Common myeloid progenitor, CD34-positive (primary cell): ENCODE results near the gene UBR7.
A peak's percentile ranks its signal among the peaks of the same experiment; 100 is the strongest.
"Not testable (repeated sequence)": the region's sequence is repeated elsewhere in the genome, so short reads cannot be mapped to it uniquely, and the experiment has no call there.

Experiments used
- CTCF ChIA-PET: fragments of 350-600 bp; sonication (Branson Sonifier 250); formaldehyde crosslinking; loops from one replicate; lab custom pipeline; 2021; ENCODE audit warnings: antibody characterized with exemption; lab: Charles Lee
- POLR2A ChIA-PET: fragments of 350-600 bp; sonication (Branson Sonifier 250); formaldehyde crosslinking; loops from one replicate; lab custom pipeline; 2021; ENCODE audit warnings: antibody characterized with exemption; lab: Charles Lee
- DNase-seq, 3 donors: peaks; one replicate each; pipeline versions ENCODE4 v3.0.0 to v3.0.0-alpha.2; 2013
- H3K27ac ChIP-seq, 2 experiments: 1 replicate in 1 of 2; 2 replicates in 1 of 2; pipeline ENCODE4 v1.7.0; 2013; ENCODE audit warnings: inconsistent platforms in 2 of 2, low read length in 2 of 2, mild to moderate bottlenecking in 2 of 2, low read depth in 1 of 2, moderate library complexity in 1 of 2; ENCODE audit not compliant: severe bottlenecking in 2 of 2, insufficient read depth in 1 of 2, poor library complexity in 1 of 2
- H3K27me3 ChIP-seq, 5 experiments: replicated peaks in 2 of 5; 1 replicate in 3 of 5; 2 replicates in 2 of 5; pipeline versions ENCODE4 v1.6.1 to v1.7.0; 2013; ENCODE audit warnings: low read length in 4 of 5, mild to moderate bottlenecking in 2 of 5, moderate library complexity in 2 of 5, inconsistent platforms in 1 of 5; ENCODE audit not compliant: insufficient read depth in 5 of 5, control insufficient read depth in 4 of 5
- H3K36me3 ChIP-seq, 4 experiments: 1 replicate in 2 of 4; 2 replicates in 2 of 4; pipeline versions ENCODE4 v1.6.1 to v1.7.0; 2013; ENCODE audit warnings: low read length in 3 of 4, control low read depth in 1 of 4, mild to moderate bottlenecking in 1 of 4; ENCODE audit not compliant: control insufficient read depth in 4 of 4, insufficient read depth in 4 of 4
- H3K4me1 ChIP-seq, 4 experiments: 1 replicate in 3 of 4; 2 replicates in 1 of 4; pipeline versions ENCODE4 v1.6.1 to v1.7.1; 2013; ENCODE audit warnings: low read length in 3 of 4, mild to moderate bottlenecking in 3 of 4, control low read depth in 1 of 4, inconsistent platforms in 1 of 4, moderate library complexity in 1 of 4; ENCODE audit not compliant: control insufficient read depth in 4 of 4, insufficient read depth in 4 of 4; ENCODE audit errors: control extremely low read depth in 1 of 4
- H3K4me3 ChIP-seq, 7 experiments: 1 replicate in 4 of 7; 2 replicates in 3 of 7; pipeline versions ENCODE4 v1.5.1 to v1.7.0; 2013; ENCODE audit warnings: mild to moderate bottlenecking in 7 of 7, low read length in 6 of 7, moderate library complexity in 6 of 7, inconsistent platforms in 2 of 7, low read depth in 2 of 7, control low read depth in 1 of 7; ENCODE audit not compliant: insufficient read depth in 4 of 7, control insufficient read depth in 1 of 7; ENCODE audit errors: extremely low read depth in 1 of 7
- H3K9me3 ChIP-seq, 5 experiments: 1 replicate in 4 of 5; 2 replicates in 1 of 5; pipeline versions ENCODE4 v1.6.1 to v1.7.1; 2013; ENCODE audit warnings: low read length in 4 of 5, mild to moderate bottlenecking in 2 of 5, inconsistent platforms in 1 of 5, low read depth in 1 of 5, moderate library complexity in 1 of 5; ENCODE audit not compliant: control insufficient read depth in 4 of 5, insufficient read depth in 2 of 5; ENCODE audit errors: control extremely low read depth in 1 of 5
- whole genome bisulfite sequencing: methylation state at CpG from one replicate; pipeline ENCODE4 v1.1.5; 2013; ENCODE audit not compliant: insufficient coverage; 5-methylcytosine and 5-hydroxymethylcytosine counted together

UBR7 gene

GRCh38 chr14:93165271-93166265 is 41.5 kb upstream of the UBR7 start:
- H3K27me3 ChIP-seq, H3K36me3 ChIP-seq, H3K4me1 ChIP-seq, CTCF ChIA-PET, H3K9me3 ChIP-seq, H3K27ac ChIP-seq, DNase-seq, H3K4me3 ChIP-seq, POLR2A ChIA-PET: not testable (repeated sequence)
- 99% methylated on average over 11 of the region's 26 CpGs for WGBS

DNA sequence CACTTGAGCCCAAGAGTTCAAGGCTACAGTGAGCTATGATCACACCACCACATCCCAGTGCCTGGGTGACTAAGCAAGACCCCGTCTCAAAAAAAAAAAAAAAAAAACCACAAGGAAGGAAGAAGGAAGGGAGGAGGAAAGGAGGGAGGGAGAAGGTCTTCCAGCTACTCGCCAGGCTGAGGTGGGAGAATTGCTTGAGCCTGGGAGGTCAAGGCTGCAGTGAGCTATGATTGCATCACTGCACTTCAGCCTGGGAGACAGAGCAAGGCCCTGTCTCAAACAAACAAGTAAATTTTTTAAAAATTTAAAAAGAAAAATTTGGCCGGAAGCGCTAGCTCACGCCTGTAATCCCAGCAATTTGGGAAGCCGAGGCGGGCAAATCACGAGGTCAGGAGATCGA is 38.4 kb upstream of the UBR7 start:
- H3K4me1 ChIP-seq, H3K36me3 ChIP-seq, H3K4me3 ChIP-seq, H3K27me3 ChIP-seq, H3K9me3 ChIP-seq, H3K27ac ChIP-seq, DNase-seq: not testable (repeated sequence)
- POLR2A ChIA-PET: interaction anchor here (0.6 kb wide), 1 partner anchor 37 kb away, joined by 4 read pairs; no protein-coding TSS in a partner anchor
- CTCF ChIA-PET: interaction anchor here (1.1 to 2.1 kb wide), 3 partner anchors 9 to 214 kb away, joined by 3 to 7 read pairs (median 3); no protein-coding TSS in a partner anchor
- 100% methylated on average over 7 of the region's 9 CpGs for WGBS

- ChIA-PET POLR2A (interaction anchor here (0.6 kb wide), 1 partner anchor 184 kb away, joined by 3 read pairs; no protein-coding TSS in a partner anchor), CTCF (interaction anchor here (0.6 to 2.1 kb wide), 5 partner anchors 37 to 220 kb away, joined by 3 to 7 read pairs (median 3); no protein-coding TSS in a partner anchor)
- not testable (repeated sequence) for H3K36me3 ChIP-seq
Measured at GRCh38 chr14:93169619-93170018, 37.4 kb upstream of the UBR7 start.

DNA sequence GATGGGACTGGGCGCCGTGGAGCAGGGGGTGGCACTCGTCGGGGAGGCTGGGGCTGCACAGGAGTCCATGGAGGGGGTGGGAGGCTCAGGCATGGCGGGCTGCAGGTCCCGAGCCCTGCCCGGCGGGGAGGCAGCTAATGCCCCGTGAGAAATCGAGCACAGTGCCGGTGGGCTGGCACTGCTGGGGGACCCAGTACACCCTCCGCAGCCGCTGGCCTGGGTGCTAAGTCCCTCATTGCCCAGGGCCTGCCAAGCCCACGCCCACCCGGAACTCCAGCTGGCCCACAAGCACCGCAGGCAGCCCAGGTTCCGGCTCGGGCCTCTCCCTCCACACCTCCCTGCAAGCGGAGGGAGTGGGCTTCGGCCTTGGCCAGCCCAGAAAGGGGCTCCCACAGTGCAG is 36.9 kb upstream of the UBR7 start:
- H3K9me3 ChIP-seq, POLR2A ChIA-PET: not testable (repeated sequence)
- WGBS: 96% methylated on average over 13 of the region's 20 CpGs

More at GRCh38 chr14:93169619-93170018, 37.4 kb upstream of the UBR7 start:
- H3K27me3 ChIP-seq, H3K27ac ChIP-seq, H3K9me3 ChIP-seq, H3K4me3 ChIP-seq, DNase-seq, H3K4me1 ChIP-seq: not testable (repeated sequence)
- WGBS: 100% methylated on average over 1 of the region's 6 CpGs

DNA sequence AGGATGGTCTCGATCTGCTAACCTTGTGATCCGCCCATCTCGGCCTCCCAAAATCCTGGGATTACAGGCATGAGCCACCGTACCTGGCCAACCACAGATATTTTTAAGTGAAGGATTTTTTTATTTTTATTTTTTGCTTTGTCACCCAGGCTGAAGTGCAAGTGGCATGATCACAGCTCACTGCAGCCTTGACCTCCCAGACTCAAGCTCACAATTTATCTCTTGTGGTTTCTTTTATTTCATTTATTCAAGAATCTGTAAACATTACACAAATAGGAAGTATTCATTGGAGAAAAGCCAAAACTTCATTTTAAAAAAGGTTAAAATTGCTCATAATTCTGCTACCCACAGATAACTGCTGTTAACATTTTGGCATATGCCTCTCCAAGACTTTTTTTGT is 35.7 kb upstream of the UBR7 start:
- no peak overlapping the region for H3K4me3 ChIP-seq
- peaks cover 0 to 2% (median 0%) of the 10 kb centered on the region in 5 experiments for H3K27me3 ChIP-seq
- ChIA-PET CTCF (no interaction called here), POLR2A (no interaction called here)
- no peak overlapping the region for H3K27ac ChIP-seq
- H3K36me3 ChIP-seq: no peaks in the 10 kb centered on the region
- H3K9me3 ChIP-seq: no peaks in the 10 kb centered on the region
- WGBS: 94% methylated on average over 3 of the region's 4 CpGs
- DNase-seq: peak in 2 of 3 donors; percentile 40 to 46
- peaks cover 0 to 3% (median 0%) of the 10 kb centered on the region in 4 experiments for H3K4me1 ChIP-seq

More for the DNA sequence above, 36.9 kb upstream of the UBR7 start:
- H3K4me3 ChIP-seq, H3K27ac ChIP-seq, DNase-seq, H3K4me1 ChIP-seq, H3K27me3 ChIP-seq, H3K36me3 ChIP-seq: not testable (repeated sequence)
- CTCF ChIA-PET: interaction anchor here (0.8 to 2.1 kb wide), 3 partner anchors 37 to 221 kb away, joined by 3 to 7 read pairs (median 5); no protein-coding TSS in a partner anchor

DNA sequence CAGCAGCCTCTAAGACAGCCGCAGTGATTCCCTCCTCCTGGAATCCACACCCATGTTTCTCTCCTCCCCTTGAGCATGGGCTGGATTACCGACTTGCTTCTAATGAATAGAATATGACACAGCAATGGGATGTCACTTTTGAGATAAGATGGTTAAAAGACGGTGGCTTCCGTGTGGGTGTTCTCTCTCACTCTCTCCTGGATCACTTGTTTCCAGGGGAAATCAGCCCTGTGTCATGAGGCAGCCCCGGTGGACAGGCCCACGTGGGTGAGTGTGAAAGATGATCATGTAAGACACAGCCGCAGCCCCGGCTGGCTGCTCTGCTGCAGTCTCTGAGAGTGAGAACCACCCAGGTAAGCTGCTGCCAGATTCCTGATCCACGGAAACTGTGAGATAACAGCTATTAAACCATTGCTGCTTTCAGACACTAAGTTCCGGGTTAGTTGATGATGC is 33.1 kb upstream of the UBR7 start:
- H3K27ac ChIP-seq: no peak overlapping the region
- WGBS: 78% methylated on average over 8 of the region's 10 CpGs
- H3K4me3 ChIP-seq: no peak overlapping the region
- peaks cover 0 to 2% (median 0%) of the 10 kb centered on the region in 5 experiments for H3K27me3 ChIP-seq
- H3K4me1 ChIP-seq: no peaks in the 10 kb centered on the region
- H3K9me3 ChIP-seq: no peaks in the 10 kb centered on the region
- CTCF ChIA-PET: interaction anchor here (0.8 to 1.4 kb wide), 4 partner anchors 13 to 227 kb away, joined by 3 to 5 read pairs (median 4); no protein-coding TSS in a partner anchor
- no peak for DNase-seq
- POLR2A ChIA-PET: interaction anchor here (0.5 to 0.6 kb wide), 2 partner anchors 21 to 287 kb away, joined by 3 to 4 read pairs; no protein-coding TSS in a partner anchor
- H3K36me3 ChIP-seq: no peaks in the 10 kb centered on the region
